ENCODE results near the gene BGLAP. TPM values are rescaled to one million over a fixed set of nuclear protein-coding genes. Genes with fewer than 3 reads are reported as not detected.
A peak's percentile ranks its signal among the peaks of the same experiment; 100 is the strongest.

The BGLAP gene
- total RNA-seq, 4 donors from 2014 or later = 1.1 to 2.1 TPM; not detected in 2

DNA sequence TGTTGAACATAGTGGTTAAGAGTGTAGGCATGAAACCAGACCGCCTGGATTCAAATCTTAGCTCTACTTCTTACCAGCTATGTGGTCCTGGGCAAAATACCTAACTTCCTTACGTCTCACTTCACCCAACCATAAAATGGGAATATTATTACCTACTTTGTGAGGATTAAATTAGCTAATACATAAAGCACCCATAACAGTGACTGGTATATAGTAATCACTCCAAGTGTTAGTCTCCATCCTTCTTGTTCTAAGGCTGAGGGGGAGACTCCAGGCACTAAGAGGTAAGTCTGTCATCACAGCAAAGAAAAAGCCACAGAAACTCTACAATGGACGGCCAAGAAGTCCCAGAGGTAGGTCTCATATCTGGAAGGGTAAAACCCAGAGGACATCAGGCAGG is 37.9 kb downstream of the BGLAP start:
- H3K9me3 ChIP-seq = no peaks in the 10 kb centered on the region
- H3K36me3 ChIP-seq = peaks cover 0 to 42% (median 0%) of the 10 kb centered on the region in 3 donors
- no peaks in the 10 kb centered on the region for H3K27me3 ChIP-seq
- no peak for DNase-seq
- no peak overlapping the region for H3K4me3 ChIP-seq
- peaks cover 0 to 33% (median 4%) of the 10 kb centered on the region in 4 donors for H3K4me1 ChIP-seq
- no peak for TF ChIP-seq POLR2A (IDR thresholded peaks at IDR 0.05)
- TF ChIP-seq, protein P1, sequence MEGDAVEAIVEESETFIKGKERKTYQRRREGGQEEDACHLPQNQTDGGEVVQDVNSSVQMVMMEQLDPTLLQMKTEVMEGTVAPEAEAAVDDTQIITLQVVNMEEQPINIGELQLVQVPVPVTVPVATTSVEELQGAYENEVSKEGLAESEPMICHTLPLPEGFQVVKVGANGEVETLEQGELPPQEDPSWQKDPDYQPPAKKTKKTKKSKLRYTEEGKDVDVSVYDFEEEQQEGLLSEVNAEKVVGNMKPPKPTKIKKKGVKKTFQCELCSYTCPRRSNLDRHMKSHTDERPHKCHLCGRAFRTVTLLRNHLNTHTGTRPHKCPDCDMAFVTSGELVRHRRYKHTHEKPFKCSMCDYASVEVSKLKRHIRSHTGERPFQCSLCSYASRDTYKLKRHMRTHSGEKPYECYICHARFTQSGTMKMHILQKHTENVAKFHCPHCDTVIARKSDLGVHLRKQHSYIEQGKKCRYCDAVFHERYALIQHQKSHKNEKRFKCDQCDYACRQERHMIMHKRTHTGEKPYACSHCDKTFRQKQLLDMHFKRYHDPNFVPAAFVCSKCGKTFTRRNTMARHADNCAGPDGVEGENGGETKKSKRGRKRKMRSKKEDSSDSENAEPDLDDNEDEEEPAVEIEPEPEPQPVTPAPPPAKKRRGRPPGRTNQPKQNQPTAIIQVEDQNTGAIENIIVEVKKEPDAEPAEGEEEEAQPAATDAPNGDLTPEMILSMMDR (IDR thresholded peaks at IDR 0.05) = no peak
- no peak overlapping the region for H3K27ac ChIP-seq

DNA sequence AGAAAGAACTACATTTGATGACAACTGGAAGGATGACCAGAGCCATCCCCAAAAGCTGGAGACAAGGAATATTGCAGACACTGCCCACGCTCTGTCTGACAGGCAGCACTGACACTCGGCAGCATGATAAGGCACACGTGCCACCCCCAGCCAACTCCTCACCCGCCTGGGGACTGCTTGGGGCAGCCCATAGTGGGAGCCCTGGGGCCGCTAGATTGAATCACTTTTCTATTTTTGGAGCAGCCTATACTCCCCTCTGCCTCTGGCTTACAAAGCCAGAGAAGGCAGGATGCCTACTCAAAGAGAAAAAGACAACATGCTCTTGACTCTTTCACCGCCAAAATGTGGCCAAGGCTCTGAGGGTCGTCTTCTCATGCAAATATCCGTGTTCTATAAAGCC is 39.3 kb downstream of the BGLAP start:
- Histone ChIP-seq H3K27ac (peak overlapping the region in 3 of 4 donors; percentile 91 to 93 (median 93)), H3K4me1 (peaks cover 0 to 33% (median 4%) of the 10 kb centered on the region in 4 donors), H3K36me3 (peaks cover 0 to 35% (median 0%) of the 10 kb centered on the region in 3 donors), H3K9me3 (no peaks in the 10 kb centered on the region), H3K4me3 (peak overlapping the region; percentile 68 to 92 (median 80)), H3K27me3 (no peaks in the 10 kb centered on the region)
- no peak for DNase-seq
- TF ChIP-seq, protein P1 (IDR thresholded peaks at IDR 0.05) = no peak
- TF ChIP-seq POLR2A (IDR thresholded peaks at IDR 0.05) = no peak

DNA sequence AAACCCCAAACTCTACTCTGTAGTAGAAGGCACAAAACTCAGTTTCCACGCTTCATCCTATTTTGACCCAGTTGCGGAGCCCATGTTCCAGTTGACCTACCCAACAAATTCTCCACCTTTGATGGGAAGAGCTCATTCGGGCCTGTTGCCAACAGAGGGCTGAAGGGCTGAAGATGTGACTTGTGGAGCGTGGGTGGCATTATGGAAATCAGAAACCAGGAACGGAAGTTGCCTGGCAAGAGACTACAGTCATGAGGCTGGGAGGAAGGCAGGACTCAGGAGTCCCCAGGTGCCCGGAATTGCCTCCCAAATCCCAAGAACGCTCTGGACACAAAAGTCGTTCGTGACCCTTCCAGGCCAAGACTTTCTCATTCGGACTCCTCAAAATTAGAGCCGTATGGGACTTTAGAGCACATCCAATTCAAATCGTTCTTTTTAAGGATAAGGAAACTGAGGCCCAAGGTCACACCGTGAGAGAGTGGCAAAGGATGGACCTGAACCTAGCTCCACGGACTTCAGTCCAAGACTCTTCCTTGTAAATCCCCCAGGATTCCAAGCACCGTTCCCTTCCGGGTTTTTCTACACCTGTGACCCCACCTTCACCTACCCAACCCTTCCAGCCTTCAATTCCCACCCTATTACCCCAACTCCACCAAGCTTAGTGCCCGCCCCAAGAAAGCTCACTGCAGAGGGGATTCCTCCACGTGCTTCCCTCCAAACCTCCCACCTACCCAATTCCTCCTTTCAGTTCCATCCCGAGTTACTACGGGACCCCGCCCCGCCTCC is 39.9 kb downstream of the BGLAP start:
- TF ChIP-seq POLR2A (IDR thresholded peaks at IDR 0.05) = no peak
- TF ChIP-seq, protein P1 (IDR thresholded peaks at IDR 0.05) = peak in 1 of 6 experiments; percentile 5
- Histone ChIP-seq H3K27me3 (no peaks in the 10 kb centered on the region), H3K36me3 (peaks cover 0 to 29% (median 0%) of the 10 kb centered on the region in 3 donors), H3K4me1 (peaks cover 0 to 33% (median 4%) of the 10 kb centered on the region in 4 donors), H3K9me3 (no peaks in the 10 kb centered on the region), H3K4me3 (peak overlapping the region; percentile 68 to 92 (median 80)), H3K27ac (peak overlapping the region; percentile 91 to 93 (median 93))
- no peak for DNase-seq

DNA sequence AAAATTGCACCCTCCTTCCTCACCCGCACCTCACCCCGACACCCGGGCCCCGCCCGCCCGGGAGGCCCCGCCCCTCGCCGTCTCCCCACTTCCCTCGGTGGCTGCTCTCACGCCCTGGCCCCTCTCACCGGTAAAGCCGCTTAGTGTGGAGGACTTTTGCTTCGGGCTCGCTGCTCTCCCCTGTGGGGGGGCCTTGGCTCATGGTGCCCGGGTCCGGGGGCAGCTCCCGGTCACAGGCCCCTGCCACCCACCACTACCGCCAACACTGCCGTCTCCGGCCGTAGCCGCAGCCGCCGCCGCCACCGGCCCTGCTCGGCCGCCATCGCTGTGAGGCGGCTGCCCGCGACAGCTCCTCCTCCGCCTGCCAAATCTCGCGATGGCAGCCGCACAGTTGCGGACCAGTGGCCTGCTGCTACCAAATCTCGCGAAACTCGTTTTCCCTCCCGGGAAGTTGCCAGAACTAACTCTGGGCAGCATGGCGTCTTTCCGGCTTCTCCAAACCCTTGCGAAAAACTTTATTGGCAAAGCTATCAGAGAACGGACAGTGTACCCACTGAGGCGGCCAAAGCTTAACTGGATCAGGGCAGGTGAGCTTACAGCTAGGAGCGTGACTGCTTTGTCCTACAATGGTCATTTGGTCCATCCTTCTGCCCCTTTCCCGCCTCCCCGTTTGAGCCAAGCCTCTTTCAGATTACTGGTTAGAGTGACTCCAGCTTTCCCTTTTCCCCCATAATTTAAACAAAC is 40.7 kb downstream of the BGLAP start, which contains the start of gene SMG5:
Gene SMG5 (minus strand): TSS at position 347 of the 744 bp plus-strand sequence. CDS start 145 bp downstream, at position 202.
- Histone ChIP-seq H3K27ac (peak within 1 kb of the TSS; percentile 91 to 93 (median 93)), H3K9me3 (no peaks in the 10 kb centered on the region), H3K4me1 (peaks cover 0 to 33% (median 4%) of the 10 kb centered on the region in 4 donors), H3K27me3 (no peaks in the 10 kb centered on the region), H3K36me3 (peaks cover 0 to 21% (median 0%) of the 10 kb centered on the region in 3 donors), H3K4me3 (peak within 1 kb of the TSS; percentile 68 to 92 (median 80))
- peak; percentile 95 to 98 (median 95) for DNase-seq
- peak; percentile 91 to 93 for TF ChIP-seq POLR2A (IDR thresholded peaks at IDR 0.05)
- TF ChIP-seq, protein P1 (IDR thresholded peaks at IDR 0.05) = no peak

DNA sequence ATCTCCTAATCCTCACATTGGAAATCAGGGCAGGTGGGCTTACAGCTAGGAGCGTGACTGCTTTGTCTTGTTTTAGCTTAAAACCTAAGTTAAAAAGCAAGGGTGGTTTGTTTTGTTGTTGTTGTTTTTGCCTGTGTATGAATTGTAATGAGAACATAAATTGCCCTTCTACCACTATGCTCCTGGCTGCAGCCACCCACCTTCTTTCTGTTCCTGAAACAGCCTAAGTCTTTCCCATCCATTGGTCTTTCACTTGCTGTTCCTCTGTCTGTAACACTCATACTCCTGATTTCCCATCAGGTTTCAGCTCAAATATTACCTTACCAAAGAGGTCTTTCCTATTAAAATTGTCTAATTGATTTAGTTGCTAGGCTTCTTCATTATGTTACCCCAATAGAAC is 41.5 kb downstream of the BGLAP start:
- peak overlapping the region; percentile 68 to 92 (median 80) for H3K4me3 ChIP-seq
- no peaks in the 10 kb centered on the region for H3K9me3 ChIP-seq
- no peaks in the 10 kb centered on the region for H3K27me3 ChIP-seq
- no peak for TF ChIP-seq POLR2A (IDR thresholded peaks at IDR 0.05)
- TF ChIP-seq, protein P1 (IDR thresholded peaks at IDR 0.05) = no peak
- H3K36me3 ChIP-seq = peaks cover 0 to 12% (median 0%) of the 10 kb centered on the region in 3 donors
- peaks cover 0 to 33% (median 4%) of the 10 kb centered on the region in 4 donors for H3K4me1 ChIP-seq
- H3K27ac ChIP-seq = no peak overlapping the region
- DNase-seq = no peak

Measured in Peyer's patch (tissue), 4 donors.